Activated CD4-positive, alpha-beta T cell treated with anti-CD3 and anti-CD28 coated beads, Interleukin-2, amount 50 U/mL, for 16 hours (primary cell): Measurements from ENCODE around the gene ZNF157.
A peak's percentile ranks its signal among the peaks of the same experiment; 100 is the strongest.
"Not testable (repeated sequence)": the region's sequence is repeated elsewhere in the genome, so short reads cannot be mapped to it uniquely, and the experiment has no call there.

ENCODE experiments used
- DNase-seq: peaks from one replicate; pipeline ENCODE4 v3.0.0-alpha.2; 2020

Gene ZNF157

GRCh38 chrX:47370278-47370677 lies at the start of gene ZNF157:
TSS of gene ZNF157 (plus strand) at chrX:47370578. CDS start at chrX:47370669, 91 bp downstream.
- DNase-seq, result no peak

- DNase-seq, result no peak
These were observed 49.0 kb upstream of the ZNF157 start for GRCh38 chrX:47321386-47321785.

DNA sequence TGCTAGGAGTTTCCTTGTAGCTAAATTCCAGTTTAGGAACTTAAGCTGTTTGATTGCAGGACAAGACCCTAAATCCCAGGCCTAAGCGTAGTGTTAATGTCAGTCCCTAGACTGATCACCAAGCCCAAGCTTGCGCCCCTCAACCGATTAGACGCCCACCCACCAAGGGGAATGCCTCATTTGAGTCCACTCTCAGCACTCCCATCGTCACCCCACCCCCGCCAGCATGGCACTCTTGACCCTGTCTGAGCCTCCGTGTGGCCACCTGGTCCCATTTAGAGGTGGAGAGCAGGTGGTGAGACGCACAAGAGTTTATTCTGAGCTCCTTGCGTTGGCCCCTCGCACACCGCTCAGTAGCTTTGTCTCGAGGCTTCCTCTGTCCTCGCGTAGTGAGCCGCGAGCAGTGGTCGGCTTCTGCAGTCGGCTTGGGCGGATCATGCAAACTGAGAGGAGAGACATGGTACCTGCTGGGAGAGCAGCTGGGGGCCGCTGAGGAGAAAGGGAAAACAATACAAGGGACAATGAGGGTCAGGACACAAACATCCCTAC lies 48.5 kb upstream of the ZNF157 start:
- DNase-seq, result no peak

- no peak for DNase-seq
These were observed 42.5 kb upstream of the ZNF157 start for GRCh38 chrX:47327902-47328301.

DNA sequence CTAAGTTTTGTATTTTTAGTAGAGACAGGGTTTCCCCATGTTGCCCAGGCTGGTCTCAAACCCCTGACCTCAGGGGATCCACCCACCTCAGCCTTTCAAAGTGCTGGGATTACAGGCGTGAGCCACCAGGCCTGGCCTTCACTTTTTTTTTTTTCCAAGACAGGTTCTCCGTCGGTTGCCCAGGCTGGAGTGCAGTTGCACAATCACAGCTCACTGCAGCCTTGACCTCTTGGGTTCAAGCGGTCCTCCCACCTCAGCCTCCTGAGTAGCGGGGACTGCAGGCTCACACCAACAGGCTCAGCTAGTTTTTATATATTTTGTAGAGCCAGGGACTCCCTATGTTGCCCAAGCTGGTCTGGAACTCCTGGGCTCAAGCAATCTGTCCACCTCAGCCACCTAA lies 37.6 kb upstream of the ZNF157 start:
- not testable (repeated sequence) for DNase-seq

DNA sequence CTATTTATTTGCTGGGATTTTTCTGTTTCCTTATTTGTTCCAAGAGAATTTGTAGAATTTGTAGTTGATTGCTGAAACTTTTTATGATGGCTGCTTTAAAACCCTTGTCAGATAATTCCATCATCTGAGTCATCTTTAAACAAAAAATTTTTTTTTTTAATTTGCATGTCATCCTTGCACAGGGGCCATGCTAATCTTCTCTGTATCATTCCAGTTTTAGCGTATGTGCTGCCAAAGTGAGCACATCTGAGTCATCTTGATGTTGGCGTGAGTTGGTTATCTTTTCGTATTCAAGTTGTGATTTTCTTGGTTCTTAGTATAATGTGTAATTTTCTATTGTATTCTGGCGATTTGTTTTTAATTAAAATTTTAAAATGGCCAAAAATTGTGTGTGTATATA lies 18.7 kb upstream of the ZNF157 start:
- no peak for DNase-seq

GRCh38 chrX:47358387-47359065 lies 11.9 kb upstream of the ZNF157 start:
- DNase-seq, result no peak

- no peak for DNase-seq
These were observed 9.8 kb upstream of the ZNF157 start for GRCh38 chrX:47360423-47361179.

DNA sequence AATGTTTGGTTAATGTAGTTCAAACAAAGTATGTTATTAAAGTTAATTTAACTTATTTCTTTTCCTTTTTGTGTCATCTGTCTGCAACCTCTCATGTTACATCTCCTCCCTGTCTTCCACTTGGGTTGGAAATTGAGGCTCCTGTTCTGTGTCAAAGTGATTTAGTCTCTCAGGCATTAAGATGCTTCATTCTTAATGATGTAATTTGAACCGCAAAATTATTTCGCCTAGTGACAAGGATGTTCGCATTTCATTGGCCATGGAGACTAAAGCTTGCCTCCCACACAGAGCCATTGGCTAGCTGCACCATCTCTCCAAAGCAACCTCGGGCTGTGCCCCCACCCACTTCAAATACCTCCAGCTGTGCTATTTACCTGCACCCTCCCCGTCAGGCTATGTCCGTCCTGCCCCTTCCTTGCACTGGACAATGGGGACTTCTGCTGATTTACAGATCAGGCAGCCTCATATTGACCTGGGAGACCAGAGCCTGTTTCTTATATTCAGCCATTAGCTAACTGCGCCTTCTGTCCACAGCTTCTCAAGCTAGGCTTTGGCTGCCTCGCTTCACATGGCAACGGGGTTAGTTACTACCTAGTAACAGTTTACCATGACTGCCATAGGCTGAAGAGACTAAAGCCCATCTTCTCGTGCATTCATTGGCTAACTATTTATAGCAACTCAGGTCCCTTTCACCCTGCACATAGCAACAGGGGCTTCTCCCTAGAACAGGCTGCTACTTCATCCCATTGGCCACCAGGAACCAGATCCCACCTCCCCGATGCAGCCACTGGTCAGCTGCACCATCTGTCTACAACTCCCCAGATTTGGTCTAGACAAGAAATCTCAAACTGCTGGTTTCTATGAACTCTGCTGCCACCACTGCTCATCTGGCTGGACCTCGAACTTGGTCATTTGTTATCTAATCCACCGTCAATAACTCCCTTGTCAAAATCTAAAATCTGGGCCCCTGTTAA lies 8.6 kb upstream of the ZNF157 start:
- peak; percentile 8 for DNase-seq

DNA sequence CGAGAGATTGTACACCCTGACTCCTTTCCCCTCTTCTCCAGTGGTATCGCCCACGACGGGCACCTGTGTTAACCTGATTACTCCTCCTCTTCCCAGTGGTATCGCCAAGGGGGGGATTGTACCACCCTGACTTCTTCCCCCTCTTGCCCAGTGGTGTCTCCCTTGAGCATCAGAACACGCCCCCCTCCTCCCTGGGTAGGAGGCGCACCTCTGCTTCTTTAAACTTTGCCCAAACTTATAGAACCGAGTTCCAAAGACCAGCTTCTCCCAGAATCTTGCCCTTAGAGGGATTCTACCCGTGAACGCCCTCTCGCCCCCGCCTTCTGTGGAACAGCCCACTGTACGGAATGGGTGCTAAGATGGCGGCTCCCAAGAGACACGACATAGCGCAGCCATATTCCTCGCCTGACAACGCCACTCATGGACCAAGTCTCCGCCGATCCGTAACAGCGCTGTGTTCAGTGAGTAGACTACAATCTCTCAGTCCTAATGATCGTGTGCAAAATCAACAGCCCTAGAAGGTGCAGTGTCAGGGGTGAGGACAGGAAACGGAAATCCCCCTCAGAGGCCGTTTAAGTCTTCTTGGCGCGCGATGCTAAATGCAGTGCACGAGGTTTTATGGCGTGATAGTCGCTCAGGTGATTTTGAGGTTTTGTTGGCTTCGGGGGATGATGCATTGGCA lies 4.2 kb upstream of the ZNF157 start:
- DNase-seq, result peak; percentile 70

DNA sequence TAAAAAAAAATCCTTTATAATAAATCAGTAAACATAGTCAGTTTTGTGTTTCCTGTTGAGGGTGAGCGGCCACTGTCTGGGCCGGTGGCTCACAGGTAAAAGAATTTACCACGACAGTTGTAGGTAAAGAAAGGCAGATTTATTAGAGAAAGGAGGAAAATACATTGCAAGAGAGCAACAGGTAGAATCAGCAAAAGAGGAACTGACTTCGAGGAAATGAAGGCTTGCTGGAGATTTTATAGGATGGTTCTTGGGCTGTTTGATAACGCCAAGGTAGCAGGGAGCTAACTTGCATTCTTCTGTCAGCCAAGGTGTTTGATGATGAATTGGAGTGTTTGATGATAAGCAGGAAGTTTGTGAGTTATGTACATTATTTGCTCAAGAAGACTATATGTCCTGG lies 2.8 kb downstream of the ZNF157 start:
- DNase-seq, result no peak

DNA sequence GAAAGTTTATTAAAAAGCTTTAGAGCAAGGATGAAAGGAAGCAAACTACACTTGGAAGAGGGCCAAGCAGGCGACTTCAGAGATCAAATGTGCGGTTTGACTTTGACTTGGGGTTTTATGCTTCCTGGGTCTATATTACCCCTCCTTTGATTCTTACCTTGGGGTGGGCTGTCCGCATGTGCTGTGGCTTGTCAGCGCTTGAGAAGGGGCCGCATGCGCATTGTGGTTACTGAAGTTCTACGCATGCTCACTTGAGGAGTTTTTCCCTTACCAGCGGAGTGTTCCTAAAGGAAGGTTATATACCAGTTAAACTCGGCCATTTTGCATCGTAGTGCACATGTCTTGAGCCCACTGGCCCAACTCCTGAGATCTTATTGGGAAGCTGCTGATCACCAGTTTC lies 9.9 kb downstream of the ZNF157 start:
- DNase-seq, result peak; percentile 39

- not testable (repeated sequence) for DNase-seq
These were observed 10.5 kb downstream of the ZNF157 start for GRCh38 chrX:47380837-47381236.

DNA sequence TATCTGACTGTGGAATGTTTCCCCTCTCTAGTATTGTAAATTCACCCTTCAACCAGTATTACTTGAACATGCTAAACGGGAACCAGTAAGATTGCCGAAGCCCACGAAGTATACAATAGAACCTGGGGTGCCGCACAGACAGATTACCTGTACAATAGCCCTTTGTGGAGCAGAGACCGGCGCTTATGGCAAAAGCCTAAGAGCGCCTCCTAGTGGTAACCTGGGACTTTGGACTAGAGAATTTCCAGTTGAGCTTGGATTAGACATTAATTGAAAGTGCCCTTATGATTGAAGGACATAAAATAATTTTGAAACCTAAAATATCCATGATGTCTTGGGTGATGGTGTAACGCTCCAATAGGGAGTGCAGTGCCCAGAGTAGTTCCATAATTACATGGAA lies 14.1 kb downstream of the ZNF157 start:
- peak; percentile 76 for DNase-seq

GRCh38 chrX:47390780-47391179 lies 20.4 kb downstream of the ZNF157 start:
- DNase-seq, result no peak

GRCh38 chrX:47413179-47413594 lies 42.8 kb downstream of the ZNF157 start:
- no peak for DNase-seq

- no peak for DNase-seq
These were observed 49.9 kb downstream of the ZNF157 start for GRCh38 chrX:47420265-47420664.

GRCh38 chrX:47420962-47421361 lies 50.6 kb downstream of the ZNF157 start:
- DNase-seq, result no peak

DNA sequence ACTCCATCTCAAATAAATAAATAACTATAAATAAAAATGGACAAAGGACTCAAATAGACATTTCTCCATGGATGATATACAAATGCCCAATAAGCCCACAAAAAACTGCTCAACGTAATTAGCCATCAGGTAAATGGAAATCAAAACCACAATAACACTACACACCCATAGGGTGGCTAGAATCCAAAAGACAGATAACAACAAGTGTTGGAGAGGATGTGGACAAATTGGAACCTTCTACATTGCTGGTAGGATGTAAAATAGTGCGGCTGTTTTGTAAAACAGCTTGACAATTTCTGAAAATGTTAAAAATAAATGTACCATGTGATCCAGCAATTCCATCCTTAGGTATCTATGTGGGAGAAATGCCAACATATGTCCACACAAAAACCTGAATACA lies 52.1 kb downstream of the ZNF157 start:
- DNase-seq, result no peak

GRCh38 chrX:47430925-47431324 lies 60.5 kb downstream of the ZNF157 start:
- no peak for DNase-seq

DNA sequence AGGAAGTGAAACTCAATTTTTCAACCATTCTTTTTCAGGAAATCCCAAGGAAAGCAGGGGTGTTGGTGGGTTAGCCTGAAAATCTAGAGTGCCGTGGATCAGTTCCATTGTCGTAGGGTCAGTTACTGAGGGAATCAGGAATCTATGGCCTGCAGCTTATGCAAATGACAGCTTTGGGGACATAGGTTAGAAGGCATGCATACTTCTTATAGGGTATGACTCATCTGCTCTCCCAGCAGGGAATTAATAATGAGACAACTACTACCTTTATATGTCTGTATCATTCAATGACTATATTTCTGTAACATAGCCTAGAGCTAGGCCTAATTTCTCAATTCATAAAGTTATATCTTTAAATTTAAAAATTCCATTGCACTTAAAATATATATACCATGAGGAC lies 76.1 kb downstream of the ZNF157 start:
- no peak for DNase-seq

- no peak for DNase-seq
These were observed 76.6 kb downstream of the ZNF157 start for GRCh38 chrX:47446971-47447370.
